Epithelial cell of proximal tubule (primary cell): ENCODE data around the gene GDPD5. TPM values are rescaled to one million over a fixed set of nuclear protein-coding genes. Genes with fewer than 3 reads are reported as not detected.

ENCODE experiments used
- DNase-seq: peaks from one replicate; pipeline ENCODE4 v3.0.0-alpha.2; 2011; ENCODE audit warnings: low read depth
- H3K4me3 ChIP-seq: 2 replicates; pipeline ENCODE4 v1.5.1; 2011; ENCODE audit warnings: low read depth, mild to moderate bottlenecking, low read length
- CTCF ChIP-seq: conservative IDR thresholded peaks from 2 replicates; pipeline ENCODE4 v1.5.1; 2012; ENCODE audit warnings: low read depth, mild to moderate bottlenecking, low read length
- total RNA-seq: library from RNA; depleted of rRNA; stranded (reverse); fragments of >200 nt; gene quantifications from 2 replicates; pipeline ENCODE4 v1.2.3, GENCODE V29; 2015

GDPD5 gene
- total RNA-seq, 1 donor from 2014 or later = 17.4 TPM

GRCh38 chr11:75549370-75549958 lies 23.7 kb upstream of the GDPD5 start:
- no peak for DNase-seq
- TF ChIP-seq CTCF = no peak
- no peak overlapping the region for H3K4me3 ChIP-seq

GRCh38 chr11:75548595-75549272 lies 23.0 kb upstream of the GDPD5 start:
- TF ChIP-seq CTCF = no peak
- no peak overlapping the region for H3K4me3 ChIP-seq
- DNase-seq = no peak

GRCh38 chr11:75547617-75548058 lies 21.9 kb upstream of the GDPD5 start:
- no peak for DNase-seq
- peak; percentile 85 for TF ChIP-seq CTCF
- H3K4me3 ChIP-seq = no peak overlapping the region

GRCh38 chr11:75547177-75547576 lies 21.4 kb upstream of the GDPD5 start:
- no peak for TF ChIP-seq CTCF
- no peak for DNase-seq
- no peak overlapping the region for H3K4me3 ChIP-seq

- no peak overlapping the region for H3K4me3 ChIP-seq
- TF ChIP-seq CTCF = no peak
- DNase-seq = no peak
Measured at GRCh38 chr11:75543806-75544205, 18.1 kb upstream of the GDPD5 start.

- no peak for DNase-seq
- H3K4me3 ChIP-seq = no peak overlapping the region
- TF ChIP-seq CTCF = no peak
Measured at GRCh38 chr11:75542088-75542438, 16.3 kb upstream of the GDPD5 start.
